Left lobe of liver (tissue), 2 donors: ENCODE results near the gene TLCD4. TPM values are rescaled to one million over a fixed set of nuclear protein-coding genes. Genes with fewer than 3 reads are reported as not detected.
"Not testable (repeated sequence)": the region's sequence is repeated elsewhere in the genome, so short reads cannot be mapped to it uniquely, and the experiment has no call there.

Source experiments
- ATAC-seq: fragments of 200-7000 bp; cut with Tn5 transposase; one replicate; pipeline ENCODE4 v1.9.1; 2020; ENCODE audit warnings: mild to moderate bottlenecking, moderate library complexity
- DNase-seq: peaks from one replicate; pipeline ENCODE4 v3.0.0-alpha.2; 2020; ENCODE audit warnings: low spot score
- total RNA-seq: library from RNA; stranded (reverse); gene quantifications from one replicate; pipeline ENCODE4 v1.2.1, GENCODE V29; 2021
- donor health status: DM: no; HTN: no; CAD: no; lungs with moderate emphysema.
- donor health status: DM: no; HTN: yes; CAD: no.

TLCD4 gene
- 174 TPM for total RNA-seq

GRCh38 chr1:95117207-95118066, at the start of gene TLCD4:
TLCD4 (plus strand) TSS chr1:95117355; CDS start chr1:95143902, 26,547 bp downstream.
- peak; percentile 86 for DNase-seq
- peak; percentile 79 for ATAC-seq

- no peak for DNase-seq
- no peak for ATAC-seq
These were observed 49.6 kb upstream of the TLCD4 start for GRCh38 chr1:95067568-95067967.

GRCh38 chr1:95068956-95069709, 48.0 kb upstream of the TLCD4 start:
- ATAC-seq (peak; percentile 48), DNase-seq (no peak)

GRCh38 chr1:95069710-95070093, 47.5 kb upstream of the TLCD4 start:
- ATAC-seq (no peak), DNase-seq (no peak)

GRCh38 chr1:95071539-95071938, 45.6 kb upstream of the TLCD4 start:
- ATAC-seq = no peak
- DNase-seq = no peak

GRCh38 chr1:95072117-95072516, 45.0 kb upstream of the TLCD4 start:
- ATAC-seq (peak; percentile 10), DNase-seq (no peak)

GRCh38 chr1:95072532-95073419, 44.4 kb upstream of the TLCD4 start, which contains the start of gene ALG14:
ALG14 (minus strand) TSS chr1:95072951; CDS start chr1:95072898, 53 bp downstream.
- DNase-seq (peak; percentile 97), ATAC-seq (peak; percentile 90)

- DNase-seq (no peak), ATAC-seq (no peak)
These were observed 43.7 kb upstream of the TLCD4 start for GRCh38 chr1:95073446-95073845.

- ATAC-seq = no peak
- no peak for DNase-seq
These were observed 41.1 kb upstream of the TLCD4 start for GRCh38 chr1:95076034-95076433.

GRCh38 chr1:95080446-95080845, 36.7 kb upstream of the TLCD4 start:
- DNase-seq (no peak), ATAC-seq (no peak)

GRCh38 chr1:95080879-95081278, 36.3 kb upstream of the TLCD4 start:
- DNase-seq = no peak
- no peak for ATAC-seq

- no peak for DNase-seq
- ATAC-seq = peak; percentile 73
These were observed 32.6 kb upstream of the TLCD4 start for GRCh38 chr1:95084317-95085176.

GRCh38 chr1:95085376-95085775, 31.8 kb upstream of the TLCD4 start:
- no peak for DNase-seq
- ATAC-seq = no peak

GRCh38 chr1:95086949-95087533, 30.1 kb upstream of the TLCD4 start:
- ATAC-seq (peak; percentile 87), DNase-seq (no peak)

- DNase-seq (no peak), ATAC-seq (no peak)
These were observed 28.9 kb upstream of the TLCD4 start for GRCh38 chr1:95088303-95088702.

GRCh38 chr1:95089650-95090287, 27.4 kb upstream of the TLCD4 start:
- ATAC-seq (peak; percentile 37), DNase-seq (no peak)

- ATAC-seq, DNase-seq: not testable (repeated sequence)
These were observed 25.9 kb upstream of the TLCD4 start for GRCh38 chr1:95091290-95091689.

GRCh38 chr1:95092891-95093290, 24.3 kb upstream of the TLCD4 start:
- not testable (repeated sequence) for ATAC-seq, DNase-seq

- ATAC-seq (no peak), DNase-seq (no peak)
These were observed 23.9 kb upstream of the TLCD4 start for GRCh38 chr1:95093296-95093695.
